Measurements from ENCODE around the gene NUDT8. TPM values are rescaled to one million over a fixed set of nuclear protein-coding genes. Genes with fewer than 3 reads are reported as not detected.

NUDT8 gene
- total and polyA plus RNA-seq, 10 of the 15 experiments (the other 5 are each of a cell fraction or from before 2014, with no cell fraction given), result 0.32 to 18.2 (median 9.8) TPM

- no peak for TF ChIP-seq CEBPZ (IDR thresholded peaks at IDR 0.05; ENCODE audit: low read depth, low read length)
- no peak for TF ChIP-seq GATAD2B (conservative IDR thresholded peaks at IDR 0.05; ENCODE audit: low read depth)
- no peak for TF ChIP-seq ESRRA (IDR thresholded peaks at IDR 0.05; ENCODE audit: low read length)
- TF ChIP-seq IKZF1 (conservative IDR thresholded peaks at IDR 0.05), result 0 out of 2 replicates have a peak, but pooled peaks have one; percentile 14
- no peak for TF ChIP-seq ZNF274 (IDR thresholded peaks at IDR 0.05; ENCODE audit: insufficient read depth, insufficient read length)
- TF ChIP-seq ZBTB11 (CRISPR knock-in tag; IDR thresholded peaks at IDR 0.05), result no peak
- TF ChIP-seq BRCA1 (IDR thresholded peaks at IDR 0.05; ENCODE audit: low read depth, low read length), result no peak
Observed at GRCh38 chr11:67640021-67640757, 10.5 kb upstream of the NUDT8 start (continued).
